AG04450 (cell line): ENCODE data around the gene CCNB1. TPM values are rescaled to one million over a fixed set of nuclear protein-coding genes. Genes with fewer than 3 reads are reported as not detected.

Source experiments
- CTCF ChIA-PET: fragments of 300-600, 350-600 bp; formaldehyde crosslinking; extraction: SDS; loops from one replicate; lab custom pipeline; 2022; ENCODE audit warnings: antibody characterized with exemption, inconsistent platforms; lab: Charles Lee
- POLR2A ChIA-PET: fragments of 350-600 bp; formaldehyde crosslinking; extraction: SDS; loops from one replicate; lab custom pipeline; 2021; ENCODE audit warnings: antibody characterized with exemption, inconsistent platforms; lab: Yijun Ruan, JAX
- DNase-seq: peaks from one replicate; pipeline ENCODE4 v3.0.0-alpha.2; 2011; ENCODE audit warnings: low read depth, low spot score
- H3K27ac ChIP-seq: one replicate; pipeline ENCODE4 v1.5.1; 2012; ENCODE audit warnings: low read depth, low read length, control low read depth
- H3K27me3 ChIP-seq: one replicate; pipeline ENCODE4 v1.6.0; 2012; ENCODE audit warnings: low read length; ENCODE audit not compliant: control insufficient read depth, insufficient read depth
- H3K4me3 ChIP-seq: 2 replicates; pipeline ENCODE4 v1.5.1; 2011; ENCODE audit warnings: mild to moderate bottlenecking, low read depth, low read length, control low read depth
- H3K9me3 ChIP-seq: 2 replicates; pipeline ENCODE4 v1.5.1; 2012; ENCODE audit warnings: low read length; ENCODE audit not compliant: control insufficient read depth, insufficient read depth
- CTCF ChIP-seq: IDR thresholded peaks from 2 replicates; pipeline ENCODE4 v1.5.1; 2011; ENCODE audit warnings: low read depth, low read length, control low read depth, inconsistent platforms
- polyA plus RNA-seq: library from polyadenylated mRNA; depleted of rRNA; stranded (reverse); fragments of >200 nt; gene quantifications from 2 replicates; pipeline ENCODE4 v1.2.3, GENCODE V29; 2011

The CCNB1 gene
- polyA plus RNA-seq, 1 experiment, result 58.0 TPM

GRCh38 chr5:69202497-69202896 lies 35.5 kb downstream of the CCNB1 start:
- Histone ChIP-seq H3K4me3 (no peak overlapping the region), H3K27me3 (no peaks in the 10 kb centered on the region), H3K9me3 (no peaks in the 10 kb centered on the region), H3K27ac (no peak overlapping the region)
- POLR2A ChIA-PET, result interaction anchor here (0.6 kb wide), 1 partner anchor 135 kb away, joined by 4 read pairs; no protein-coding TSS in a partner anchor
- no peak for TF ChIP-seq CTCF
- DNase-seq, result no peak
- CTCF ChIA-PET, result interaction anchor here (0.6 kb wide), 1 partner anchor 48 kb away, joined by 3 read pairs; no protein-coding TSS in a partner anchor

GRCh38 chr5:69206528-69207190 lies 39.7 kb downstream of the CCNB1 start:
- H3K9me3 ChIP-seq, result no peaks in the 10 kb centered on the region
- no peak for TF ChIP-seq CTCF
- CTCF ChIA-PET, result no interaction called here
- H3K27me3 ChIP-seq, result no peaks in the 10 kb centered on the region
- no peak for DNase-seq
- no peak overlapping the region for H3K4me3 ChIP-seq
- no peak overlapping the region for H3K27ac ChIP-seq
- POLR2A ChIA-PET, result no interaction called here

DNA sequence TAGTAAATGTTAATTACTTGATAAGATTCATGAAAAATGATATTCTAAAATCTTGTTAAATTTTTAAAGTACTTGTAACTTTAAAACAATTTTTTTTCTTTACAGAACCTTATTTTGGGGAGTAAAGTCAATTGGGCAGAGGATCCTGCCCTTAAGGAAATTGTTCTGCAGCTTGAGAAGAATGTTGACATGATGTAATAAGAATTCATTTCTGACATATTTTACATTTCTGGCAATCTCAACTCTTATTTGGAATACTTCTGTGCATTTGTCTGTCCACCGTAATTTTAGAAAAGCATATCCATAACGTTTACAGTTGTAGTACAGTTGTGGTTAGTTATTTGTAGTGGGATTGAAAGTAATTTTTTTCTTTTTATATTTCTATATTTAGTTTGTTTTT lies 42.7 kb downstream of the CCNB1 start:
- ChIA-PET CTCF (interaction anchor here (0.6 kb wide), 1 partner anchor 137 kb away, joined by 5 read pairs; no protein-coding TSS in a partner anchor), POLR2A (no interaction called here)
- Histone ChIP-seq H3K9me3 (no peaks in the 10 kb centered on the region), H3K4me3 (no peak overlapping the region), H3K27me3 (no peaks in the 10 kb centered on the region), H3K27ac (no peak overlapping the region)
- no peak for DNase-seq
- TF ChIP-seq CTCF, result no peak

GRCh38 chr5:69211200-69211599 lies 44.2 kb downstream of the CCNB1 start:
- Histone ChIP-seq H3K9me3 (no peaks in the 10 kb centered on the region), H3K27me3 (no peaks in the 10 kb centered on the region), H3K4me3 (no peak overlapping the region), H3K27ac (no peak overlapping the region)
- ChIA-PET CTCF (interaction anchor here (0.7 to 1.3 kb wide), 2 partner anchors 116 to 118 kb away, joined by 3 to 4 read pairs; partner anchors contain the start of gene SLC30A5), POLR2A (no interaction called here)
- TF ChIP-seq CTCF, result no peak
- no peak for DNase-seq

- TF ChIP-seq CTCF, result no peak
- ChIA-PET POLR2A (interaction anchor here (0.7 kb wide), 1 partner anchor 138 kb away, joined by 5 read pairs; no protein-coding TSS in a partner anchor), CTCF (interaction anchor here (1.3 kb wide), 1 partner anchor 118 kb away, joined by 4 read pairs; the partner anchor contains the start of gene SLC30A5)
- Histone ChIP-seq H3K4me3 (no peak overlapping the region), H3K27ac (no peak overlapping the region), H3K27me3 (no peaks in the 10 kb centered on the region), H3K9me3 (no peaks in the 10 kb centered on the region)
- no peak for DNase-seq
Measured at GRCh38 chr5:69212022-69212421, 45.1 kb downstream of the CCNB1 start.
